ENCODE results near the gene MFN2. TPM values are rescaled to one million over a fixed set of nuclear protein-coding genes. Genes with fewer than 3 reads are reported as not detected.
"Not testable (repeated sequence)": the region's sequence is repeated elsewhere in the genome, so short reads cannot be mapped to it uniquely, and the experiment has no call there.

MFN2 gene
- total RNA-seq, 1 experiment from 2014 or later = 54.8 TPM

- no peak for DNase-seq (ENCODE audit: low read depth in 1 of 2, low spot score in 2 of 2)
- Histone ChIP-seq H3K27me3 (replicated peaks) (no peaks in the 10 kb centered on the region), H3K4me1 (replicated peaks) (peaks cover 3% of the 10 kb centered on the region), H3K4me3 (no peak overlapping the region), H3K27ac (no peak overlapping the region), H3K9me3 (replicated peaks) (no peaks in the 10 kb centered on the region), H3K36me3 (peaks cover 83% of the 10 kb centered on the region)
Observed at GRCh38 chr1:11997081-11997850, 17.0 kb downstream of the MFN2 start.

- DNase-seq (ENCODE audit: low read depth in 1 of 2, low spot score in 2 of 2) = no peak
- Histone ChIP-seq H3K36me3 (peaks cover 87% of the 10 kb centered on the region), H3K4me1 (replicated peaks) (no peaks in the 10 kb centered on the region)
Observed at GRCh38 chr1:11998636-11999035, 18.4 kb downstream of the MFN2 start.

GRCh38 chr1:11999236-11999635 is 19.0 kb downstream of the MFN2 start:
- no peak overlapping the region for H3K27ac ChIP-seq
- no peaks in the 10 kb centered on the region for H3K27me3 ChIP-seq (replicated peaks)
- no peaks in the 10 kb centered on the region for H3K9me3 ChIP-seq (replicated peaks)
- no peak overlapping the region for H3K4me3 ChIP-seq
- peaks cover 89% of the 10 kb centered on the region for H3K36me3 ChIP-seq
- DNase-seq (ENCODE audit: low read depth in 1 of 2, low spot score in 2 of 2) = no peak
- H3K4me1 ChIP-seq (replicated peaks) = no peaks in the 10 kb centered on the region

More at GRCh38 chr1:11998636-11999035, 18.4 kb downstream of the MFN2 start:
- Histone ChIP-seq H3K27me3 (replicated peaks) (no peaks in the 10 kb centered on the region), H3K9me3 (replicated peaks) (no peaks in the 10 kb centered on the region), H3K27ac (no peak overlapping the region), H3K4me3 (no peak overlapping the region)

- Histone ChIP-seq H3K4me1 (replicated peaks) (no peaks in the 10 kb centered on the region), H3K27ac (no peak overlapping the region), H3K9me3 (replicated peaks) (no peaks in the 10 kb centered on the region), H3K36me3 (peaks cover 94% of the 10 kb centered on the region), H3K27me3 (replicated peaks) (no peaks in the 10 kb centered on the region), H3K4me3 (no peak overlapping the region)
- no peak for DNase-seq (ENCODE audit: low read depth in 1 of 2, low spot score in 2 of 2)
Observed at GRCh38 chr1:12001249-12001917, 21.1 kb downstream of the MFN2 start.

GRCh38 chr1:12001996-12002493 is 21.8 kb downstream of the MFN2 start:
- H3K4me1 ChIP-seq (replicated peaks) = no peaks in the 10 kb centered on the region
- H3K4me3 ChIP-seq = no peak overlapping the region
- no peak for DNase-seq (ENCODE audit: low read depth in 1 of 2, low spot score in 2 of 2)
- H3K27me3 ChIP-seq (replicated peaks) = no peaks in the 10 kb centered on the region
- H3K27ac ChIP-seq = no peak overlapping the region
- H3K36me3 ChIP-seq = peaks cover 96% of the 10 kb centered on the region
- no peaks in the 10 kb centered on the region for H3K9me3 ChIP-seq (replicated peaks)

GRCh38 chr1:12003762-12004161 is 23.5 kb downstream of the MFN2 start:
- Histone ChIP-seq H3K36me3 (peaks cover 85% of the 10 kb centered on the region), H3K27ac (no peak overlapping the region), H3K9me3 (replicated peaks) (no peaks in the 10 kb centered on the region), H3K27me3 (replicated peaks) (no peaks in the 10 kb centered on the region), H3K4me3 (no peak overlapping the region), H3K4me1 (replicated peaks) (no peaks in the 10 kb centered on the region)
- DNase-seq (ENCODE audit: low read depth in 1 of 2, low spot score in 2 of 2) = no peak

GRCh38 chr1:12005488-12006166 is 25.4 kb downstream of the MFN2 start:
- no peaks in the 10 kb centered on the region for H3K9me3 ChIP-seq (replicated peaks)
- no peak overlapping the region for H3K4me3 ChIP-seq
- H3K36me3 ChIP-seq = peaks cover 83% of the 10 kb centered on the region
- H3K4me1 ChIP-seq (replicated peaks) = no peaks in the 10 kb centered on the region
- DNase-seq (ENCODE audit: low read depth in 1 of 2, low spot score in 2 of 2) = no peak
- H3K27ac ChIP-seq = no peak overlapping the region
- H3K27me3 ChIP-seq (replicated peaks) = no peaks in the 10 kb centered on the region

GRCh38 chr1:12006167-12006921 is 26.1 kb downstream of the MFN2 start:
- DNase-seq (ENCODE audit: low read depth in 1 of 2, low spot score in 2 of 2) = no peak
- H3K36me3 ChIP-seq = peaks cover 83% of the 10 kb centered on the region
- no peak overlapping the region for H3K4me3 ChIP-seq
- H3K9me3 ChIP-seq (replicated peaks) = no peaks in the 10 kb centered on the region
- H3K4me1 ChIP-seq (replicated peaks) = no peaks in the 10 kb centered on the region
- no peaks in the 10 kb centered on the region for H3K27me3 ChIP-seq (replicated peaks)
- H3K27ac ChIP-seq = no peak overlapping the region

- no peak overlapping the region for H3K27ac ChIP-seq
- no peaks in the 10 kb centered on the region for H3K9me3 ChIP-seq (replicated peaks)
- no peak for DNase-seq (ENCODE audit: low read depth in 1 of 2, low spot score in 2 of 2)
- no peak overlapping the region for H3K4me3 ChIP-seq
- H3K27me3 ChIP-seq (replicated peaks) = no peaks in the 10 kb centered on the region
- H3K36me3 ChIP-seq = peaks cover 83% of the 10 kb centered on the region
- no peaks in the 10 kb centered on the region for H3K4me1 ChIP-seq (replicated peaks)
Observed at GRCh38 chr1:12007204-12007603, 27.0 kb downstream of the MFN2 start.

GRCh38 chr1:12008355-12008754 is 28.1 kb downstream of the MFN2 start:
- H3K36me3 ChIP-seq = peaks cover 76% of the 10 kb centered on the region
- not testable (repeated sequence) for DNase-seq (ENCODE audit: low read depth in 1 of 2, low spot score in 2 of 2)

GRCh38 chr1:12009318-12009947 is 29.2 kb downstream of the MFN2 start:
- H3K27me3 ChIP-seq (replicated peaks) = no peaks in the 10 kb centered on the region
- H3K36me3 ChIP-seq = peaks cover 65% of the 10 kb centered on the region
- no peak overlapping the region for H3K27ac ChIP-seq
- no peaks in the 10 kb centered on the region for H3K9me3 ChIP-seq (replicated peaks)
- H3K4me1 ChIP-seq (replicated peaks) = no peaks in the 10 kb centered on the region
- H3K4me3 ChIP-seq = no peak overlapping the region
- DNase-seq (ENCODE audit: low read depth in 1 of 2, low spot score in 2 of 2) = no peak

More at GRCh38 chr1:12008355-12008754, 28.1 kb downstream of the MFN2 start:
- H3K9me3 ChIP-seq (replicated peaks); H3K4me1 ChIP-seq (replicated peaks); H3K27me3 ChIP-seq (replicated peaks); H3K4me3 ChIP-seq; H3K27ac ChIP-seq: not testable (repeated sequence)

- no peak for DNase-seq (ENCODE audit: low read depth in 1 of 2, low spot score in 2 of 2)
- H3K27me3 ChIP-seq (replicated peaks) = no peaks in the 10 kb centered on the region
- H3K4me1 ChIP-seq (replicated peaks) = no peaks in the 10 kb centered on the region
- no peaks in the 10 kb centered on the region for H3K9me3 ChIP-seq (replicated peaks)
- no peak overlapping the region for H3K4me3 ChIP-seq
- H3K36me3 ChIP-seq = peaks cover 50% of the 10 kb centered on the region
- H3K27ac ChIP-seq = no peak overlapping the region
Observed at GRCh38 chr1:12010746-12011570, 30.7 kb downstream of the MFN2 start.
